Left renal cortex interstitium (tissue), 4 donors: ENCODE measurements around the gene TJP2. TPM values are rescaled to one million over a fixed set of nuclear protein-coding genes. Genes with fewer than 3 reads are reported as not detected.
"Not testable (repeated sequence)": the region's sequence is repeated elsewhere in the genome, so short reads cannot be mapped to it uniquely, and the experiment has no call there.

Experiments used
- DNase-seq, 4 donors: peaks; one replicate each; pipeline ENCODE4 v3.0.0-alpha.2; 2013; ENCODE audit warnings: low read depth in 4 of 4, low spot score in 2 of 4, missing footprints in 1 of 4
- polyA plus RNA-seq, 4 donors: library from polyadenylated mRNA; unstranded; fragments of 120-200 nt; gene quantifications; one replicate each; pipeline ENCODE4 v1.2.1, GENCODE V29; 2013; ENCODE audit not compliant: insufficient read length in 4 of 4

TJP2 gene
- polyA plus RNA-seq, 4 donors: 82.8 to 108 (median 99.3) TPM

- DNase-seq: no peak
Measured at GRCh38 chr9:69273161-69273560, 99.1 kb downstream of the TJP2 start.

- no peak for DNase-seq
Measured at GRCh38 chr9:69276775-69277174, 102.7 kb downstream of the TJP2 start.

GRCh38 chr9:69279084-69279731 is 105.1 kb downstream of the TJP2 start:
- no peak for DNase-seq

- DNase-seq: no peak
Measured at GRCh38 chr9:69279733-69280132, 105.7 kb downstream of the TJP2 start.

DNA sequence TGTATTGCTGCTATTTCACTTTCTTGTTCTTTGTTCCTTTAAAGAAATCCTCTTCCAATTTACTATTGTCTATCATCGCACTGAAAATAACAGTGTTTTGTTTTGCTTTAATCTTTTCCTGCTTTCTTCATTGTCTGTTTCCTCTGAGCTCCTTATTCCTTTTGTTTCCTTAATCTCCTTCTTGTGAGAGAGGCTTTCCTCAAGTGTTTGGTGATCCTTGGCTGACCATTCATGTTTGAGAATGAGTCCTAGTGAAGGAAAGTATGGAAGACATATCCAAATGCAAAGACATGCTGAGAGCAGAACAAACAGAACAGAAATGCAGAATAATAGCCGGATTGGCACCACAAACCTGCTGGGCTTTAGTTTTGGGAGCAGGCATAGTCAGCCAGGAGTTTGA is 108.9 kb downstream of the TJP2 start:
- DNase-seq: no peak

DNA sequence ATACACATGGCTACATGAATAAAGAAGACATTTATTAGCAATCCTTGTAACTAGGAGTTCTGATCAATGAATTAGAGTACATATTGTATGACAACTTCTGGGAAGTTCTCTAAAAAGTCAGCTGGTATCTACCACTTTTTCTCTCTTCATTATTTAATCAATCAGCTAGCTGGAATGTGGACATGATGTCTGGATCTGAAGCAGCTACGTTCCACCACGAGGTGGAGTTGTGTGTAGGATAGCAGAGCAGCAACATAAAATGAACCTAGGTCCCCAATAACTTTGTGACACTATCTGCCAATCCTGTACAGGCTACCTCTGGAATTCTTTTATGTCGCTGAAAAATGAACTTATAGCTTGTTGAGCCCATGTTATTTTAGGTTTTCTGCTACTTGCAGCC is 118.0 kb downstream of the TJP2 start:
- DNase-seq: no peak

GRCh38 chr9:69293156-69293555 is 119.1 kb downstream of the TJP2 start:
- DNase-seq: no peak

DNA sequence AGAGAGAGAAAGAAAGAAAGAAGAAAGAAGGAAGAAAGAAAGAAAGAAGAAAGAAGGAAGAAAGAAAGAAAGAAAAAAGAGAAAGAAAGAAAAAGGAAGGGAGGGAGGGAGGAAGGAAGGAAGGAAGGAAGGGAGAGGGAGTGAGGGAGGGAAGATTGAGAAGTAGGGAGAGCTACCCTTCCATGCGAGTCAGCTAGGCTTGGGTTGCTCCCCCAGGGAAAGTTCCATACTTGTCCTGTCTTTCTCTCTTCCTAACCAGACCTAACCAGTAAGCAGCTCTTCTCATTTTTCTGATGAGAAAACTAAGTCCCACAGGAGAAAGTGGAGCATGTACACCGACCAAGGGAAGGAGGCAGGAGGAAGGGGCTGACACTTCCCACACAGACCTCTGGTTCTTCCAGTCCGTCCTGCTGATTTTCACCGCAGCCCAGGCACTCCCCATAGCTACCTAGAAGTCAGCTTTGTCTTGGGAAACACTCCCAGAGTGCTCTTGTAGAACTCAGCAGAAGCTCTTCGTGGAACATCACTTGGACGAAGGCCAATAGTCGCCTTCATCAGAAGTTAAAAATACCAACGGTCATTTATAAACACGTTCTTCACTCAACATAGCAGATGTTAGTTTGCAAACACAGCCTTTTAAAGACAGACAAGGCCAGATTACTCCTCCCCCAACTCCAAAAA is 121.9 kb downstream of the TJP2 start:
- DNase-seq: no peak

DNA sequence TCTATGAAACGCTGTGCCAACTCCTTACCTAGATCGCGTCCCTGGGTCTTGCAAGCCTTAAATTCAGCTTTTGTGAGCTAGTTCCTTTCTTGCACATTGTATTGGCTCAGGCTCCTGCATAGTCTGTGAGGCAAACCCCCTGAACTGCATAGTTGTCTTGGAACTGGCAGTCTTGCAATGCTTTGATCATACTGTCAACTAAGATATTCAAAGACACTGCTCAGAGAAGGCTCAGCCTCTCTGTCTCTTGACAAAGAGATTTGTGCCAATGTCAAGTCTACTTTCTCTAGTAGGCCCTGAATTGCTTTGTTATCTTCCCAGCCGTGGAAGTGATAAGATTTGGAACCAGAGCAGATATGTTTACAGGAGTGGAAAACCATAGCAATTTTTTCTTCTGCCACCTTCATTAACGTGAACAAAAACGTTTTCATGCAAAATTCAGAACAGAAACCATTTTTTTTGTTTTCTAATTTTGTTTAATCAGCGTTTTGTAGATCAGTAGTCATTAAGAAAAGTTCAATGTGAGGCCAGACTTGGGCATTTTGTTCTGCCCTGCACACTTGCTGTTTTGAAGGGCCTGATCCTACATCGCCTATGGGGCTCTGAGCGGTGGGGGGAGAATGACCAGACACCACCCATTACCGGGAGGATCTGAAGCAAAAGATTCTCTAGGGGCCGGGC is 123.4 kb downstream of the TJP2 start:
- DNase-seq: no peak

GRCh38 chr9:69299315-69299714 is 125.2 kb downstream of the TJP2 start:
- no peak for DNase-seq

- DNase-seq: no peak
Measured at GRCh38 chr9:69299826-69300225, 125.7 kb downstream of the TJP2 start.

DNA sequence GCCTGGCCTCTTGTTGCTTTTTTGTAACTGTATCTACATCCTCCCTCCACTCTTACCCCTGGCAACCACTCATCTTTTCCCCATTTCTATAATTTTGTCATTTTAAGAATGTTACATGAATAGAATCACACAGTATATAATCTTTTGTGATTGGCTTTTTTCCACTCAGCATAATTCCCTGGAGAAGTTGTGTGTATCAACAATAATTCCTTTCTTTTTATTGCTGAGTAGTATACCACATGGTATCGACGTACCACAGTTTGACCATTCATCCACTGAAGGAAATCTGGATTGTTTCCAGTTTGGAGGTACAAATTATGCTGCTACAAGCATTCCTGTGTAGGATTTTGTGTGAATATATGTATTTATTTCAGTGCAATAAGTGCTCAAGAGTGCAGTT is 129.3 kb downstream of the TJP2 start:
- no peak for DNase-seq

DNA sequence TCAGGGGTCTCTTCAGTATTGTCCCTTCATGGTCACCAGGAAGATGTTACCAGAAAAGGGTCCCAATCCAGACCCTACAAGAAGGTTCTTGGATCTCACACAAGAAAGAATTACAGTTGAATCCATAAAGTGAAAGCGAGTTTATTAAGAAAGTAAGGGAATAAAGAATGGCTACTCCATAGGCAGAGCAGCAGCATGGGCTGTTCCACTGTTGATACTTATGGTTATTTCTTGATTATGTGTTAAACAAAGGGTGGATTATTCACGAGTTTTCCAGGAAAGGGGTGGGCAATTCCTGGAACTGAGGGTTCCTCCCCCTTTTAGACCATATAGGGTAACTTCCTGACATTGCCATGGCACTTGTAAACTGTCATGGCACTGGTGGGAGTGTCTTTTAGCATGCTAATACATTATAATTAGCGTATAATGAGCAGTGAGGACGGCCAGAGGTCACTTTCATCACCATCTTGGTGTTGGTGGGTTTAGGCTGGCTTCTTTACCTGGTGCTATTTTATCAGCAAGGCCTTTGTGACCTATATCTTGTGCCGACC is 132.9 kb downstream of the TJP2 start:
- not testable (repeated sequence) for DNase-seq

DNA sequence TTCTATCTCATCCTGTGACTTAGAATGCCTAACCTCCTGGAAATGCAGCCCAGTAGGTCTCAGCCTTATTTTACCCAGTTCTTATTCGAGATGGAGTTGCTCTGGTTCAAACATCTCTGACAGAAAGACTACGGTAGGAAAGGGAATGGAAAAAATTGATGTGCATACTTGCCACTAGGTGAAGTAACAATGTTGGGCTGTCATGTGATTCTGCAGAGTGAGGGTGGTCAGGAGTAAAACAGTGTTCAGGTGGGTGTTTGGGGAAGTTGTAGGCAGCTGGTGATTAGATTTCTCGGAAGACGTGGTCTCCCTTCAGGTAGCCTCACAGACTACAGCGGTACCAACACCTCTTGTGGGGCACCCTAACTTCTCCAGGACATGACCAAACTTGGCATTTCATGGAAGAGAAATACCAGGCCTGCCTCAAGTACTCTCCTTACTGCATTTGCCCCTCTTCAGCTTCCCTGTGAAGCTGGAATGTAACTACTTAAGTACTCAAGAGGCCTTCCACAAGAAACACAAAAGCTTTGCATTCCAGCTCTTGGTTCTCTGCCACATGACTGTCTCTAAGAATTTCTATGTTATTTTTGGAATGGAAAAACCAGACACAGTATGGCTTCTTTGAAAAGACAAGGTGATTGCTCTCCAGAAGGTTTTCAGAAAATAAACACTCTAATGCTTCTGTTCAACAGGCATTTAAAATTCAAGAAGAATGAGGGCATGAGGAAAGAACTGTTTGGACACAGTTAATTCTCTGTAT is 133.5 kb downstream of the TJP2 start:
- DNase-seq: no peak

DNA sequence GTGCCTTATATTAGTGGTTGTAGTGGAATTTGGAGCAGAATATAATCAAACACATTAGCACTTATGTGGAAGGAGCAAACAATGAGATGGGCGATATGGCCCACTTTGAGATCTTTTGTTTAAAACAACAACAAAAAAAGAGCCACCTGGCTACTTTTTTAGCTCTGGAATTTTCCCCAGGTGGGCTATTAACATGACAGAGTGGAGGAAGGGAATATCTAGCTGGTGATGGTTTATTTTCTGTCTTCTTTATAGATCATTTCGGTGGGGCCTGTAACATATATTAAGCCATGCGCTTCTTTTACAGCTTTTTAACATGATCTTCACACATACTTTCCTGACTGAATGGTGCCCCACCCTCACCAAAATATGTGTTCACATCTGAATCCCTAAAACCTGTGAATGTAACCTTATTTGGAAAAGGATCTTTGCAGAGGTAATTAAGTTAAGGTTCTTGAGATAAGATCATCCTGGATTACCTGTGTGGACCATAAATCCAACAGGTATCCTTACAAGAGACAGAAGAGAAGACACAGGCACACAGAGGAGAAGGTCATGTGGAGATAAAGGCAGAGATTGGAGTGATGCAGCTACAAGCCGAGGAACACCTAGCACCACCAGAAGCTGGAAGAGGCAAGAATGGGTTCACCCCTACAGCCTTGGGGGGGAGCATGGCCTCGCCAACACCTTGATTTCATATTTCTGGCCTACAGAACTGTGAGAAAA is 134.3 kb downstream of the TJP2 start:
- no peak for DNase-seq

- no peak for DNase-seq
Measured at GRCh38 chr9:69313175-69313574, 139.1 kb downstream of the TJP2 start.

DNA sequence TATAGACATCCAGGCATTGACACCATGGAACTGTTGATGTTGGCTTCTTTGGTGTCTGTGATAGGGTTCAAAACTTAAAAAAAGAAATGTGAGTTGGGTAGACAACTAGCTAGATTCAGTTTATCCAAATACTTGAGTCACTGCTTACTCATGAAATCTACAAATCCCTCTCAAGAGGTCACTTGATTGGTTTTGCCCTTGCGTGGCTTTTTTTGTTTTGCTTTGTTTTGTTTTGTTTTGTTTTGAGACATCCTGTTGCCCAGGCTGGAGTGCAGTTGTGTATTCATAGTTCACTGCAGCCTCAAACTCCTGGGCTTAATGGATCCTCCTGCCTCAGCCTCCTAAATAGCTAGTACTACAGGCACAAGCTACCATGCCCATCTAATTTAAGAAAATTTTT is 140.5 kb downstream of the TJP2 start:
- no peak for DNase-seq

DNA sequence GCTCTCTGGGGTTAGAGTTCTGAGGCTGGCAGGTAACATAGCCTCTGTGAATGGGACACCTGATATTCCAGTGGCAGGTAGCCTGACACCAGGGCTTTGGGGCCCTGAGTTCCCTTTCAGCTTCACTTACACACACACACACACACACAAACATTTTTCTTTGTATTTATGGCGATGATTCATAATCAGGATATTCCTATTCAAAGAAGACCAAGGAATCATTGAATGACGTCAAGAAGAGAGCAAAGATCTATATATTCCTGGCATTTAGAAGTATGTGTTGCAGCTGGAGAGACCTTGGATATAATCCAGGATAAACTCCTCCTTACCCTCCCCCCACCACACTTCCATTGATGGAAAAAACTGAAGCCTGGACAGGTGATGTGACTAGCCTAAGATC is 143.0 kb downstream of the TJP2 start:
- no peak for DNase-seq

DNA sequence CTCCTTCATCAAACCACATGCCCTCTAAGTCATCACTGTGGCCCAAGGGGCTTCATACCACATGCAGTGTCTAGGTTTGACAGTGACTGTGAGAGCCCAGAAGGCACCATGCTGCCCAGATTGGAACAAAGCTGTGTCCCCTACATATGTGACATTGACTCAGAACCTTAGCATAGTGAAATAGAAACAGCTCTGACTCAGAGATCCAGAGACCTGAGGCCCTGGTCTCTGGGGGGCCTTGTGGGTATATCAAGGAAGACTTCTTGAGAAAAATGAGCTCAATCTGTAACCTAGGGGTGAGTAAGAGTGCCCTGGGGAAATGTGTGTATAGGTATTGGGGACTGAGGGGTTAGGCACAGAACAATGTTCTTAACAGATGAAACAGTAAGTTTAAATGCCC is 143.8 kb downstream of the TJP2 start:
- no peak for DNase-seq

DNA sequence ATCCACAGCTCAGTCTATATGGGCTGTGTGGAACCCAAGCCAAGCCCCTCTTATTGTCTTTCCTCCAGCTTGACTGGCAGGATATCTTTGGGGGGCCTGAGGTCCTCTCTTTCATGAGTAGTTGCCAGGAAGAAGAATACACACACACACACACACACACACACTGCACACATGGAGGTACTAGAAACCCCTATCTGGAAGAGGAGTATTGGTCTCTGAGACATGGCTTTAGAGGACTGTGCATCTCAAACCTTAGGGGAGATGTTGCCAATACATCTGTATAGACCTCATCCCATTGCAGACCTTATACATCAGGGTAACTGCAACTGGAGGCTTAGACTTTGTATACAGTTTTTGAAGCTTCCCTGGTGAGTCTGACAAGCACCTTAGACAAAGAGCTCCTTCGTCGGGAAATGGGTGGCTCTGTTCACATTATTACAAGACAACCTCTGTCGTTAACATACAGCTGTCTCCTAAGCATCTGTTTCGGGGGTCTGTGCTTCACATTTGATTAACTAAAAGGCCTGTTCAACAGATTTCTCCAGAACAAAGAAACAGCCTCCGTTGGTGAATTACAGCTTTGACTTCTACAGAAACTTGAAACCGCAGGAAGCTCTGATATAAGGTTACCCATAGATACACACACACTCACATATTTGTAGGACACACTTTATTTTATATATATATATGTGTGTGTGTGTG is 145.4 kb downstream of the TJP2 start:
- peak in 1 of 4 donors; percentile 20 for DNase-seq
